HG03139 (cell line): ENCODE measurements around the gene RAP1GAP2.
"Not testable (repeated sequence)": the region's sequence is repeated elsewhere in the genome, so short reads cannot be mapped to it uniquely, and the experiment has no call there.

Experiments
- ATAC-seq: cut with Tn5 transposase; IDR thresholded peaks from one replicate; pipeline ENCODE4 v1.9.1; 2021; ENCODE audit not compliant: unreplicated experiment

The RAP1GAP2 gene

DNA sequence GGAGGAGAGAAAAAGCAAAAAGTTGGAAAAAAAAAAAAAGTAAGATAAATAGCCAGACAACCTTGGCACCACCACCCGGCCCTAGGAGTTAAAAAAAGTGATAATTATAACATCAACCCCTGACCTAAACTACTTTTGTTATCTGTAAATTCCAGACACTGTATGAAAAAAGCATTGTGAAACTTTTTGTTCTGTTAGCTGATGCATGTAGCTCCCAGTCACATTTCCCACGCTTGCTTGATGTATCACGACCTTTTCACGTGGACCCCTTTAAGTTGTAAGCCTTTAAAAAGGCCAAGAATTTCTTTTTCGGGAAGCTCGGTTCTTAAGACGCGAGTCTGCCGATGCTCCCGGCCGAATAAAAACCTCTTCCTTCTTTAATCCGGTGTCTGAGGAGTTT is 10.9 kb upstream of the RAP1GAP2 start:
- not testable (repeated sequence) for ATAC-seq

DNA sequence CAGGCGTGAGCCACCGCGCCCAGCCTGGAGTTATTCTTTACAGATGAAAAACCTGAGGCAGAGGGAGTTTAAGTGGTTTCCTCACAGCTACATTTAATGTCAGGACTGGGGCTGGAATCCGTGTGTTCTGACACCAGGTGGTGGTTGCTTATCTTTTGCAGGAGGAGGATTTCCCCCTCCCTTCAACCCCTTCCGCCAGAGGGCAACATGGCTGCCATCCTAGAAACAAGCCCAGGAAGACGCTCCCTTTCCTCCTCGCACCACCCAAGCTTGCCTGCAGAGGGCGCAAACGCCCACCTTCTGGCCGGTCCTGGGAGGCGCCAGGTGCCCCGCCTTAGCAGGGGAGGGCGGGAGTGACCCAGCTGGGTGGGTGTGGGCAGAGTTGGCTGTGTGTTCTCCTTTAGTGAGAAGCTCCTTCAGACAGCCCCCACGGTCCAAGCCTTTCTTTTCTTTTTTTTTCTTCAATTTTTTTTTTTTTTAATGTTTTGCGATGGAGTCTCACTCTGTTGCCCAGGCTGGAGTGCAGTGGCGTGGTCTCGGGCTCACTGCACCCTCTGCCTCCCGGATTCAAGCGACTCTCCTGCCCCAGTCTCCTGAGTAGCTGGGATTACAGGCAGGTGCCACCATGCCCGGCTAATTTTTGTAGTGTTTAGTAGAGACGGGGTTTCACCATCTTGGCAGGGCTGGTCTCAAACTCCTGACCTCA is 9.9 kb upstream of the RAP1GAP2 start:
- ATAC-seq: peak; percentile 82

DNA sequence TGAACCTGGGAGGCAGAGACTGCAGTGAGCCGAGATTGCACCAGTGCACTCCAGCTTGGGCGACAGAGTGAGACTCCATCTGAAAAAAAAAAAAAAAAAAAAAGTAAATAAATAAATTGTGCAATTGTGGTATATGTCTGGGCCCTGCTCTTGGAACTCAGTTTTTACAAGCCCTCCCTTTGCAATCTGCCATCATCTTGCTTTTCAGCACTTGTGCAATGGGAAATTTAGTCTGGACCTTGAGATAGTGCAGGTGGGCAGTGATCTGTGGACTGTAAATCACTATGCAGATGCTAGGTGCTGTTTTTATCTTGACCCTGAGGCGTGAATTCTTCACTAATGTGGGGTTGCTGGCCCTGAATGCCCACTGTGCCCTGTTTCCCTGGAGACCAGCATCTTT is 6.5 kb upstream of the RAP1GAP2 start:
- ATAC-seq: no peak

DNA sequence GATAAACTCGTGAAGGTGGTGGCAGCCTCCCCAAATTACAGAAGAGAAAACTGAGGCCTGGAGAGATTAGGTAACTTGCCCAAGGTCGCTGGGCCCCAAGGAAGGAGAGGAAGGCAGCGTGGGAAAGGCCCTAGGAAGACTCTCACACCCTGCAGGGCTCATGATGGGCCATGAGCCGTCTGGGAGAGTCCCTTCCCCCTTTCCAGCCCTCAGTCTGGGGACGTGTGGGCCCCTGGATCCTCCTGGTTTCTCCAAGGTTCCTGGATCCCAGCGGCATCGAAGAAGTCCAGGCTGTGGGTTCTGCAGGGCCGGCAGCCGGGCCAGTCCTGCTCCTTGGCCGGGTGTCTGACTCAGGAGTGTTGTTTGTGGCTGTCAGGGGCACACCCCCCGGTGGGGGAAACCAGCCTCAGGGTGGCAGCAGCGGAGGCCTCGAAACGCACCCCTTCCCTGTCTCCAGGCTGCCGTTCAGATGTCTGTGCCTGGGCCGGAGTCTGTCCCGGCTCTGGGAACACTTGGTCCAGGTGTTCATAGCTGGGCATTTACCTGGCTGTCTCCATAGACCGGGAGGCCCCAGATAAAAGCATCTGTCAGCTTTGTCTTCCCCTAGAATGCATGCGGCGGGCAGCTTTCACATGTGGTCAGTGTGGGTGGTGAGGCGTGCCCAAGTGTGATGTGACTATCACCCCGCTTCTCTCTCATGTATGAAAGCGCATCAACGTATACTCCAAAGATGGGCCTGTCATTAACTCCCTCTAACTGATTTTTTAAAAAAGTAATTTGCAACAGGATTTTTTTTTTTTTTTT is 3.7 kb upstream of the RAP1GAP2 start:
- no peak for ATAC-seq

DNA sequence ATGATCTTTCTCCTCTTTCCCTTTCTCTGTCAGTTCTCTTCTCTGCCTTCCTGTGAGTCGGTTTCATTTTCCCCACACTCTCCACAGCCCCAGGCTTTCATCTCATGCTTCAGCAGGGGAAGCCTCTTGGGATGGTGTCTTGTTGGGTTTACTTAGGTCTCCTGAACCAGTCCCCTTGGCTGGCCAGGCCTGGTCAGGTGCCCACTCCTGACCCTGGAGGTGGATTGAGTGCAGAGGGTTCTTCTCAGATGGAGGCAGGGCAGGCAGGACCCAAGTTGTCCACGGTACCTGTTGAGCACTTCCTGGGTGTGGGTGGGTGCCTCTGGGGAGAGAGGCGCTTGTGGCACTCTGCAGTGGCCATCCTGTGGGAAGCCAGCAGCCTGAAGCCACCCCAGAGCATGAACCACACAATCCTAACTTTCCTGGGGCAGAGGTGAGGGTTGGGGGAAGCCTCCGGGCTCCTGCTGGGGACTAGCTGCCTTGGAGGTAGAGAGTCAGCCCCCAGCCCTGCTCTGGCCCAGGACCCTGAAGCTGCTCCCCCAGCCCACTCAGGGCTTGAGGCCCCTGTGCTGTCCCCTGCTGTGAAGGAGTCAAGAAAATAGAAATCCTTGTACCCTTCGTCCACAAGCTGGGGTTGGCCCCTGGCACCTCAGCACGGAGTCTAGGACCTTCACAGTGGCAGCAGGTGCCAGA is 2.0 kb upstream of the RAP1GAP2 start:
- no peak for ATAC-seq

DNA sequence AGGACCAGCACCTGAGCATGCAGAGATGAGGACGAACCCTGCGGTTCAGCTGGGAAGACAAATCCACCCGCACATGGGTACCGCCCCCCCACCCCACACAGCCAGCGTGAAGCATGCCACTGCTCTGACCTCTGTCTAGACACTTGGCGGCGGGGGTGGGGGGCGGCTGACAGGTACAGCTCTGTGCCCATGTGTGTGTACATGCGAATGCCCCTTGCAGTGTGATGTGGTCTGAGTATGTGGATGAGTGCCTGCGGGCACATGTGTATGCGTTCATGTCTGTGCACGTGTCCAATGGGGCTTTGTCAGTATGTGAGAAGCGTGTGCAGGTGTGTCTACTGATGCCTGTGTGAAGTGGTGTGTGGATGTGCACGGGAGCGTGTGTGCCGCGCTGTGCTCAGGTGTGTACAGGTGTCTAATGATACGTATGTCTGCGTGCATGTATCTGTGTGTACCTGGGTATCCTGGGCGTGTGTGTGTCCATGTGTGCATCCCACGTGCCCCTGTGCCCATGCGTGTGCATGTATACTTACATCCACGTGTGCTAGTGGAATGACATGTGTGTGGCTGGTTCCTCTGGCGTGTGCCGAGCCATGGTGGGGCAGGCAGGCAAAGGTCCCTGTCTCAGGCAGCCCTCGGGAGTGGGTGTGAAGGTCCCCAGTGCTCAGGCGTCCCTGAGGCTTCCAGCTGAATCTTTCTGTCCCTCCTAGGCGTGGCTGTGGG is 636 bp upstream of the RAP1GAP2 start:
- no peak for ATAC-seq

DNA sequence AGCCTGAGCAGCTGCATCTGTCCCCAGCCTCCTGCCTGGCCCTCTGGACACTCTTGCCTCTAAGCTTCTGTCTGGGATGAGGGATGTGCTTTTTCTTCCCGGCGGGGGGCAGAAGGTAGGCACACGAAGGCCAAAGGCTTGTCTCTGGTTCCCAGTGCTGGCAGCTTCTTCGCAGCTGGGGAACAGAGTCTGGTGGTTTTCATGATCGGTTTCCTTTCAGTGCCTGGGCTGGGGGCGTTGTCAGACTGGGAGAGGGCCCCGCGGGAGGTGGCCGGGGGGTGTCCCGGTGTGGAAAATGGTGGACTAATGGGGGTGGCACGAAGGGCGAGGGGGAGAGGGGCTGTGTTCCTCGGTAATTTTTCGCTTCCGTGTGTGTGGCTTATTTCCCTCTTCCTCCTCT is 988 bp downstream of the RAP1GAP2 start:
- ATAC-seq: no peak

DNA sequence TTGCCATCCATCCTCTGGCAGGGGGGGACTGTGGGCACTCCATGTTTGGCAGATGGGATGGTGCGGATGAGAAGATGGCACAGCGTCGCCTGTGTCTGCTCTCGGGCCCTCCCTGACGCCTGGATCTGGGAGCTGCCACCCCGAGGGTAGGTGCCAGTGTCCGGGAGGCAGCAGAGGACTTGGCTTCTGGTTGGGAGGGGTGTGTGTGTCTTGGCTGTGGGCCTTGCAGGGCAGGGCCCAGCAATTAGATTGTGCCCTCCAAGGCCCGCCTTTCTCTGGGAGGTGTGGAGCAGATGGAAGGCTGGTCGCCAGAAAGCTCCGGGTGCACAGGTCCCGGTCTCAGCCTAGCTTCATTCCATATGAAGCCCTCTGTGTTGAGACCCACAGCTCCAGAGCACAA is 1.4 kb downstream of the RAP1GAP2 start:
- ATAC-seq: no peak

DNA sequence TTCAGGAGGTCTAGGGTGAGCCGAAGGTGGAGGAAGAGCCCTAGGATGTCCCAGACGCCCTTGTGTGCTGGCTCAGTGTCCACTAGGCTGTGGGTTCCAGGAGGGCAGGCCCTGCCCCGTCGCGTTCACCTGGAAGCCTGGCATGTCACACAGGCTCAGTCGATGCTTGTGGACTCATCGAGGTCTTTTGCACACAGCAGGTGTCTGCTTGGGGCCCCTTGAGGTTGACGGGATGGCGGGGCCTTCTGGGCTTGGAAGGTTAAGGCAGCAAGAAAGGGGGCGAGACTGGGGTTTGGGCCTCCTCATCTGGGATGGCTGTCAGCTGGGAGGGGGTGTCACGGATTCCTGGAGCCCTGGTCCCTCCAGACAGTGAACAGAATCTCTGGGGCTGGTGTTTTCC is 1.9 kb downstream of the RAP1GAP2 start:
- ATAC-seq: no peak

DNA sequence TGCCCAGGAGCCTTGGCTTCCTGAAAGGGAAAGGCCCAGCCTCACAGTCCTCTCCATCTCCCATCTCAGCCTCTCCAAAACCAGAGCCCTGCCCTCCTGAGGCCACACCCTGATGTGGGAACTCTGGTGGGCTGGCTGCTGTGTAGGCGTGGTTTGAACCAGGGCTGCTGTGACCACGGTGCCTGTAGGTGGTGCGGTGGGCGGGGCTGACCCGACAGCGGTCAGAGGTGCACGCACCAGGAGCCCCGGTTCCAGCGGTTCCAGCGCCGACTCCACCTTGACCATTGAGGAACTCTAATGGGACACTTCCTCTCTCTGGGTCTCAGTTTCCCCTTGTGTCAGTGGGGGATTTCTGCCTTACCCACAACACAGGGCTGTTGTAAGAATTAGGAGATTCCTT is 2.4 kb downstream of the RAP1GAP2 start:
- ATAC-seq: no peak

DNA sequence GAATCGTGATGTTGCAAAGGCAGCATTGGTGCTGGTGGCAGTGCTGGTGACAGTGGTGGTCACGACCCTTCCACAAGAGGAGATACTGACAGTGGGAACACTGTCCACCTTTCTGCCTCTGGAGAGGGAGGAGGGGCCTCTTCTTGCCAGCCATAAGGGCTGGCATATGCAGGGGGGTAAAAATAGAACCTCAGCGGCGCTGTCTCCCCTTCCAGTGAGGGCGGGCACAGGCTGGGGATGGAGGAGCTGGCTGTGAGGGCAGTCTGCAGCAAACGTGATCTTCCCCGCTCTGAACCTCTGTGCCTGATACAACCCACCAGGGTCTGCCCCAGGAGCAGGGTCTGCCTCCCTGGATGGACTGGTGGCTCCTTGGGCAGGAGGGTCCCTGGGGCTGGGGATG is 3.4 kb downstream of the RAP1GAP2 start:
- no peak for ATAC-seq

DNA sequence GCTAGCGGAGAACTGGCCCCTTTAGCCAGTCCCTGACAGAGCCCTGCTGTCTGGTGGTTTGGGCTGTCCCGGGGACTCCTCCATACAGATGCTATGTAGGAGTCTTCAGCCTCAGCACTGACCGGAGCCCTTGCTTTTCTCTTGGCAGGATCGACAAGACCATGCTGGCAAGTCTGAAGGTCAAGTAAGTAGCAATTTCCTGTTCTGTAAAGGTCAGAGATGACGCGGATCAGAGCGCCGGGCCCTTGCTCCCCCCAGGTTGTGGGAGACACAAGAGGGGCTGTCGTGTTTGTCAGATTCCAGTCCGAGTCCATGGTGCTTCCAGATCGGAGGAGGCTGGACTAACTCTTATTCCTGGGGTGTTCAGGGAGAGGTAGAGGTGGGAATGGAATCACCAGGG is 4.1 kb downstream of the RAP1GAP2 start:
- no peak for ATAC-seq

DNA sequence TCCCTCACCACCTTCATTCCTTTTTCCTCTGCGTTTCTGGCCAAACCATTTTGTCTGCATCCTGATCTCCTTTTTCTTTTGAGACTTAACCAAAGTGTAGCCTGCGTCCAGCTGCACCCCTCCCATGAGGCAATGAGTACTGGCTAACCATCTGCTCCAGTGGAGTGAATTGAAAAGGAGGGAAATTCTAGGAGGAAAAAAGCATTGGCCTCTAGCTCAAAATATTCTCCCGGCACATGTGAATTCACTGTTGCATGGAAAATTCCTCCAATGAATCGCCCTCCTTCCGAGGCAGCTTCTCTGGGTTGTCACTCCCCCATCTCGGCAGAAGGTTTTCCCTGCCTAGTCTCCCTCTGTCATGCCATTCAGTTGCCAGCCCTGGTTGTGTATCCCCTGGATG is 5.6 kb downstream of the RAP1GAP2 start:
- no peak for ATAC-seq

DNA sequence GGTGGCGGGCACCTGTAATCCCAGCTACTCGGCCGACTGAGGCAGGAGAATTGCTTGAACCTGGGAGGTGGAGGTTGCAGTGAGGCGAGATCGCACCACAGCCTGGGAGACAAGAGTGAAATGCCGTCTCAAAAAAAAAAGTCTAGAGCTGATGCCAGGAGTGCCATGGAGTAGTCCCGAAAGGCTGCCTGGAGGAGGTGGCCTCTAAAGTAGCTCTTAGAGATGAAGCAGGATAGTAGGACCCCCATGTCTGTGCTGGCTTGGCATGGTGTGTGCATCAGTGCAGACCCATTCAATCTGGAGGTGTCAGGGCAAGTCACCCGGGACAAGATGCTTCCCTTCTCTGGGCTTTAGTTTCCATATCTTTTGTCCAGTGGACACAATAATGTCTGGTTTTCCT is 6.3 kb downstream of the RAP1GAP2 start:
- ATAC-seq: no peak

DNA sequence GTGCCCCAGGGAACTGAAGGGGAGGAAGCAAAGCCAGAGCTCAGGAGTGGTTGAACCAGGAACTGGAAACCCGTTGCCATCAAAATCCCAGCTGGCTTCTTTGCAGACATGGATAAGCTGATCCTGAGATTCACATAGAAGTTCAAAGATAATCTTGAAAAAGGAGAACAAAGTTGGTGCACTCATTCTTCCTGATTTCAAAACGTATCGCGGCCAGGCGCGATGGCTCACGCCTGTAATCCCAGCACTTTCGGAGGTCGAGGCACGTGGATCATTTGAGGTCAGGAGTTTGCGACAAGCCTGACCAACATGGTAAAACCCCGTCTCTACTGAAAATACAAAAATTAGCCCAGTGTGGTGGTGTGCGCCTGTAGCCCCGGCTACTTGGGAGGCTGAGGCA is 7.1 kb downstream of the RAP1GAP2 start:
- no peak for ATAC-seq

DNA sequence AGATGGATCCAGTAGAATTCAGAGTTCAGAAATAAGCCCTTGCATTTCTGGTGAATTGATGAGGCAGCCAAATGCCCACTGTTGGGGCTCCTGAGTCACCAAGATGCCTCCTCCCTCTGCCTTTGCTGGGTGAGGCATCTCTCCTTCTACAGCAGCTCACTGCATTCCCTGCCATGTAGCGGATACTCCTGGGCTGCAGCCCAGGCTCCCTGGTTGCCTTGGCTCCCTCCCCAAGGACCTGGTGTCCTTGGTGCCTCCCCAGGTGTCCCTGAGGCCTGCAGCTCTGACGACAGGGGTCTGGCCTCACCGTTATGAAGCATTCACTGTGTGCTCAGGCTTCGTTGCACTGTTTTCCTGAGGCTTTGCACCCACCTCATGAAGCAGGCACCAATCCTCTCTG is 7.7 kb downstream of the RAP1GAP2 start:
- ATAC-seq: no peak

DNA sequence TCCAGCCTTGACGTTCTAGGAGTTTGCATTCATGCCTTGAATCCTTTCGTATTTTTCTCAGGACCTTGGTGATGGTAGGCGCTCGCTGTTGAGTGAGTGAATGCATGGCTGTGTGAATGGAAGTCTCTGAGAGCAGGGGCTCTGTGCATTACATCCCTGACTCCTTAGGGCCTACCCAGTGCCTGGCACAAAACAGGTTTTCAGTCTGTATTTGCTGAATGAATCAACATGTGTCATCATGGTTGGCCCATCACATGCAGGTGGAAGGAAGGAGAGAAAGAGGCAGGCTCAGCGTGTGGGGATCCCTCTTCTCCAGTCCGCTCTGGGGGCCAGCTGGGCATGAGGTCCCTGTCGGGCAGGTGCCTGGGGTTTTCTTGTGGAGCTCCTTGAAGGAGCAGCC is 8.7 kb downstream of the RAP1GAP2 start:
- no peak for ATAC-seq

DNA sequence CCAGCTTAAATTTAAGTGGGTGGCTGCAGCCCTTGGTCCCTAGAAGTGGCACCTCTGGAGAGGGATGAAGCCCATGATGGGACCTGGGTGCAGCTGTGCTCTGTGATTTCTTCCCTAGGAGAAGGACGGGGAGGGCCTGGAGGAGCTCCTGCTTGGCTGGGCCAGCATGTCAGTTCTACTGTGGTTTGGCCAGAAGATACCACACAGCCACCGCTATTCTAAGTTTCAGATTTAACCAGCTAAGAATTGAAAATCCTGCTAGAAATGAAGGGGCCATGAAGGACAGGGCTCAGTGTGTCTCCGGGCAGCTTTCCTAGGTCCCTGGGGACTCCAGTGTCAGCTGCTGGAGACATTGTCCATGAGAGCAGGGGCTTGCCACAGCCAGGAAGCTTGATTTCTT is 9.7 kb downstream of the RAP1GAP2 start:
- no peak for ATAC-seq

DNA sequence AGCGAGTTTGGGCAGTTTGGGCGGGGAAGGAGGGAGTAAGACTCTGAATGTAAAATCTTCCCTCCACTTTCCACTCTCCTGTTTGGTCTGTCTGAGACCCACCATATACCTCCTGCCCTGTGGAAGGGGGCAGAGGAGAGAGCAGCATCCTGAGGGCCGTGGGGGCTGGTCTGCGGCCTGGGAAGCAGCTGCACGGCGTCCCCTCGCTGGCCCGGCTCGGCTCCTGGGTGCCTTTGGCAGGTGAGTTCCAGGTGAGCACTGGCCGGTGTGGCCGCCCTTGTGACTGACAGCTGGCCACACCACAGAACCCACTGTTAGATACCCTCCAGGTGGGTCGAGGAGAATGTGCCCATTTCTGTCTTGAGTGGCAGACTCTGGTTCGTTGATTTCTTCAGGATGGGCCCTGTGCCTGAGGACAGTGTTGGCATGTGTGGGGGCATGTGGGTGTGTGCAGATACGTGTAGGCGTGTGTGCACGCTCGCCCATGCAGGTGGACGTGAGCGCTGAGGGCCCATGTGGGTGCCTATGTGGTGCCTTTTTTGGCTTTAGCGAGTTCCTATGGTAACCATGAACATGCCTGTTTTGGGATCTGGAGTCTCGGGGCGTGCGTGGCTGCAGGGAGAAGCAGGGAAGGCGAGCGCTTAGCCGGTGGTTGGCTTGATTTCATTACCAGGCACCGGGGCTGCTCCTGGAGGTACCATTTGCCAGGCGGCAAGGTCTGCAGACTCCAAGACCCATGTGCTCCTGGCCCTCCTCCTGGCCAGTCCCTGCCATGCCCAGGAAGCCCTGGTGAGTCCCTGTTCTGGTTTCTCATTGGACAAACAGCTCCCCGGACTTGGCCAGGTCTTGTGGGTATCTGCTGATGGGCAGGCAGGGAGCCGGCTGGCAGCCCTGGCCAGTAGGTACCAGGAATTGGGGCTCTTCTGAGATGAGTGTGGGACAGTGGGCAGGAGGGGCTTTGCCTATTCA is 12.4 kb downstream of the RAP1GAP2 start:
- no peak for ATAC-seq

DNA sequence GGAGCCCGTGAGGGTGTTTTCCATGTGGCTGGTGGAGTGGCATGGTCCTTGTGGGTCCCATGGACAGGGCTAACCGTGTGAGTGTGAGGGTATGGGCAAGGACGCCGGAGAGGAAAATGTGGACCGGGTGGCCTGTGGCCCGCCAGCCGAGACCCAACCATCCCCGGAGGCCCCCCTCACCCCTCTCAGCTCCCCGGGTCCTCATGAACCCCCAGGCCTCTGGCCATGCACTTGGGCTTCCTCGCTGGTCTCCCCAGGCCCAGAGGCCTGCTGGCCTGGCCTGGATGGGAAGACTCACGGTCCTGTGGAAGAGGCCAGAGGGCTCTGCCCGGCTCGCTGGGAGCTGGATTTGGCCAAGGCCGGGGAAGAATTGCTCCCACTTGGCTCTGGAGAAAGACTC is 13.1 kb downstream of the RAP1GAP2 start:
- no peak for ATAC-seq
